Measurements from ENCODE around the gene GTPBP4. TPM values are rescaled to one million over a fixed set of nuclear protein-coding genes. Genes with fewer than 3 reads are reported as not detected.

Gene GTPBP4
- total RNA-seq, 1 donor from 2014 or later = 9.0 TPM

DNA sequence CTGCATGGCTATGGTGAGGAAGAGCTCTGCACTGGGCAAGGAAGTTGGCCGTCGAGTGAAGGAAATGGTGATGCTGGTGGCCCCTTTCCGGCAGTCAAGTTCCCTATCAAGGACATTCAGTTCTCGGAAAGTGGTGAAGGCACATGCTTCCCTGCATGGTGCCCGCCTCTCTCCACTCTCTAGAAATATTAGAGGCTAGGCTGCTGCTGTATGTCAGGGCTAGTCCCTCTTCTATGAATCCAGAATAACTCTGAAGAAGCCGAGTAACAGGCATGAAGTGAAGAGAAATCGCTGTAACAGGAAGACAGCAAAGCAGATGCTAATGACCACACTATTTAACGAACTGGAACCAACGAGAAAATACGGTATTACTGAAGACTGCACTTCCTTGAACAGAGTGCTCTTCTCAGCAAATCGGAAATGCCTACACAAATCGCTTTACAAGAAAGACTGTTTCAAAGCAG lies 55.3 kb downstream of the GTPBP4 start:
- DNase-seq (ENCODE audit: low spot score in 2 of 2) = peak in 1 of 2 donors; percentile 72
- H3K27ac ChIP-seq = peak overlapping the region; percentile 19 to 35
- H3K27me3 ChIP-seq = no peaks in the 10 kb centered on the region
- intact Hi-C loops (cut with DNase I) = no loop called here
- peaks cover 15 to 37% of the 10 kb centered on the region in 2 donors for H3K36me3 ChIP-seq
- H3K4me1 ChIP-seq = peaks cover 0 to 9% of the 10 kb centered on the region in 2 donors
- TF ChIP-seq, protein P1, sequence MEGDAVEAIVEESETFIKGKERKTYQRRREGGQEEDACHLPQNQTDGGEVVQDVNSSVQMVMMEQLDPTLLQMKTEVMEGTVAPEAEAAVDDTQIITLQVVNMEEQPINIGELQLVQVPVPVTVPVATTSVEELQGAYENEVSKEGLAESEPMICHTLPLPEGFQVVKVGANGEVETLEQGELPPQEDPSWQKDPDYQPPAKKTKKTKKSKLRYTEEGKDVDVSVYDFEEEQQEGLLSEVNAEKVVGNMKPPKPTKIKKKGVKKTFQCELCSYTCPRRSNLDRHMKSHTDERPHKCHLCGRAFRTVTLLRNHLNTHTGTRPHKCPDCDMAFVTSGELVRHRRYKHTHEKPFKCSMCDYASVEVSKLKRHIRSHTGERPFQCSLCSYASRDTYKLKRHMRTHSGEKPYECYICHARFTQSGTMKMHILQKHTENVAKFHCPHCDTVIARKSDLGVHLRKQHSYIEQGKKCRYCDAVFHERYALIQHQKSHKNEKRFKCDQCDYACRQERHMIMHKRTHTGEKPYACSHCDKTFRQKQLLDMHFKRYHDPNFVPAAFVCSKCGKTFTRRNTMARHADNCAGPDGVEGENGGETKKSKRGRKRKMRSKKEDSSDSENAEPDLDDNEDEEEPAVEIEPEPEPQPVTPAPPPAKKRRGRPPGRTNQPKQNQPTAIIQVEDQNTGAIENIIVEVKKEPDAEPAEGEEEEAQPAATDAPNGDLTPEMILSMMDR (IDR thresholded peaks at IDR 0.05) = no peak
- no peak overlapping the region for H3K4me3 ChIP-seq
- H3K9me3 ChIP-seq = no peaks in the 10 kb centered on the region

DNA sequence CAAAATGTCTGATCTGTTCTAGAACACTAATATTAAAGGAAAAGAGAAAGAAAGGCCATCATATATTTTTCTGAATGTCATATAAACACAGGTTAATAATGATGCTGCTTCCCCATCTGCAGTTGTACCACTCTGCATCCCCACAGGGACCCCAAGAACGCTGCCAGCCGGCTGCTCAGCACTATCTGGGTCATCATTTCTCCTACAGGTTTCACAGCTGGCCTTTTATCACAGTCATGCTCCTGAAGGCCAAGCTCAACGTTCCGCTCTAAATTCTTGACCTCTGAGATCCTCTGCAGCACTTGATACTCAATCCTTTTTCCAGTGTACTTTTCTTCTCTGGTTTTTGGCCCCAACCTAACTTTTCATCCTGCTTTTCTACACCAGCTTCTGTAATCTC lies 55.9 kb downstream of the GTPBP4 start:
- Histone ChIP-seq H3K4me1 (peaks cover 0 to 9% of the 10 kb centered on the region in 2 donors), H3K27me3 (no peaks in the 10 kb centered on the region), H3K9me3 (no peaks in the 10 kb centered on the region), H3K27ac (peak overlapping the region; percentile 19 to 35), H3K36me3 (peaks cover 15 to 36% of the 10 kb centered on the region in 2 donors), H3K4me3 (no peak overlapping the region)
- intact Hi-C loops (cut with DNase I) = no loop called here
- peak in 1 of 2 donors; percentile 38 for DNase-seq (ENCODE audit: low spot score in 2 of 2)
- TF ChIP-seq, protein P1 (IDR thresholded peaks at IDR 0.05) = no peak

DNA sequence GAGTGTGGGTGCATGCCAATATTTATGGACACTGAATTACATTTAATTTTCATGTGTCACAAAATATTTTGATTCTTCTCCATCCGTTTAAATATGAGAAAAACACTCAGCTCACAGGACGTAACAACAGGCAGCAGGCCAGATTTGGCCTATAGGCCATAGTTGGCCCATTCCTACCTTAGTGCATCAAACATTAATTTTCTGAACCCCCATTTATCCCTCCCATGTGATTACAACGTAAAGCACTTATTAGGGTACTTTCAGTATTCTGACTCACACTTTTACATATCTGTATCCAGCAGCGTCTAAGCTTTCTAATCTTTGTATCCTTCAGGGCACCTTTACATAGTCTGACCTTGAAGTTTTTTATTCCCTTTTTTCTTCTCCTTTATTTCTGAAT lies 56.7 kb downstream of the GTPBP4 start:
- no peak for DNase-seq (ENCODE audit: low spot score in 2 of 2)
- Histone ChIP-seq H3K4me3 (no peak overlapping the region), H3K27me3 (no peaks in the 10 kb centered on the region), H3K9me3 (no peaks in the 10 kb centered on the region), H3K27ac (peak overlapping the region in 1 of 2 donors; percentile 35), H3K36me3 (peaks cover 15 to 28% of the 10 kb centered on the region in 2 donors), H3K4me1 (peaks cover 0 to 11% of the 10 kb centered on the region in 2 donors)
- intact Hi-C loops (cut with DNase I) = no loop called here
- TF ChIP-seq, protein P1 (IDR thresholded peaks at IDR 0.05) = no peak

DNA sequence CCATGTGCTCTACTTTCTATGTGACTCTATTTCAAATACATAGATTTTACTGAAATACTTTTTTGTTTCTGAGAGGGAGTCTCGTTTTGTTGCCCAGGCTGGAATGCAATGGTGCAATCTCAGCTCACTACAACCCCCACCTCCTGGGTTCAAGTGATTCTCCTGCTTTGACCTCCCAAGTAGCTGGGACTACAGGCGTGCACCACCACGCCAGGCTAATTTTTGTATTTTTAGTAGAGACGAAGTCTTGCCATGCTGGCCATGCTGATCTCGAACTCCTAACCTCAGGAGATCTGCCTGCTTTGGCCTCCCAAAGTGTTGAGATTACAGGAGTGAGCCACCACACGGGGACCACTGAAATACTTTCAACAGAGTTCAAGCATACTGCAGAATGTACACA lies 57.2 kb downstream of the GTPBP4 start:
- Histone ChIP-seq H3K4me3 (no peak overlapping the region), H3K36me3 (peaks cover 15 to 24% of the 10 kb centered on the region in 2 donors), H3K27me3 (no peaks in the 10 kb centered on the region), H3K27ac (no peak overlapping the region), H3K9me3 (no peaks in the 10 kb centered on the region), H3K4me1 (peaks cover 0 to 16% of the 10 kb centered on the region in 2 donors)
- intact Hi-C loops (cut with DNase I) = no loop called here
- TF ChIP-seq, protein P1 (IDR thresholded peaks at IDR 0.05) = no peak
- DNase-seq (ENCODE audit: low spot score in 2 of 2) = no peak

DNA sequence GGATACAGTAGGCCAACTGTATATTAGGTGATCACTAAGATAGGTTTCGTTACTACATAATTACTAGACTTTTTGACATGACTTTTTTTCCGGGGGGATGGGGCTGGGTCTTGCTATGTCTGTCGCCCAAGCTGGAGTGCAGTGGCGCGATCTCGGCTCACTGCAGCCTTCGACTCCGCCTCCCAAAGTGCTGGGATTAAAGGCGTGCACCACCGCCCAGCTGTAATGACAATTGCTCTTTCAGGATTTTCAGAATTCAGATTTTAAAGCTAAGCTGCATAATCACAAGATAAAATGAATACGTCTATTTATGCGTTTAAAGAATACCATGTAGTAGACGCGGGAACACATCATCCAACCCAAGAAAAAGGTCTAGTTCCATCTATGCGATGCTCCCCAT lies 59.7 kb downstream of the GTPBP4 start:
- Histone ChIP-seq H3K36me3 (peaks cover 5 to 15% of the 10 kb centered on the region in 2 donors), H3K4me1 (peaks cover 0 to 18% of the 10 kb centered on the region in 2 donors), H3K27me3 (no peaks in the 10 kb centered on the region), H3K27ac (peak overlapping the region; percentile 98 to 100), H3K4me3 (peak overlapping the region; percentile 86 to 87), H3K9me3 (no peaks in the 10 kb centered on the region)
- TF ChIP-seq, protein P1 (IDR thresholded peaks at IDR 0.05) = no peak
- peak in 1 of 2 donors; percentile 59 for DNase-seq (ENCODE audit: low spot score in 2 of 2)
- intact Hi-C loops (cut with DNase I) = loop anchor here (1.0 kb wide), 1 partner anchor 8 kb away; the partner anchor contains the start of gene WDR37

Data from ascending aorta (tissue), 2 donors.